RWPE2 (cell line): Measurements from ENCODE around the gene OOSP3.

Source experiments
- ATAC-seq: fragments of 200-7000 bp; cut with Tn5 transposase; 3 replicates; pipeline ENCODE4 v1.9.1; 2021; ENCODE audit warnings: low read depth
- DNase-seq: peaks from one replicate; pipeline ENCODE4 v3.0.0-alpha.2; 2020; ENCODE audit warnings: low spot score
- H3K27ac ChIP-seq: fragments of 450-650 bp; 2 replicates; pipeline ENCODE4 v1.5.1; 2017; ENCODE audit warnings: mild to moderate bottlenecking; ENCODE audit not compliant: poor library complexity, severe bottlenecking
- H3K27me3 ChIP-seq: fragments of 250-450 bp; sonication (Bioruptor Pico); 2 replicates; pipeline ENCODE4 v1.5.1; 2021; ENCODE audit warnings: mild to moderate bottlenecking, moderate library complexity; ENCODE audit not compliant: insufficient read depth, poor library complexity, severe bottlenecking
- H3K36me3 ChIP-seq: fragments of 250-450 bp; sonication (Bioruptor Pico); 2 replicates; pipeline ENCODE4 v1.5.1; 2020; ENCODE audit warnings: low read depth, mild to moderate bottlenecking, moderate library complexity
- H3K4me1 ChIP-seq: fragments of 250-450 bp; sonication (Bioruptor Pico); 2 replicates; pipeline ENCODE4 v1.5.1; 2021; ENCODE audit warnings: mild to moderate bottlenecking, moderate library complexity; ENCODE audit not compliant: insufficient read depth, poor library complexity, severe bottlenecking
- H3K4me3 ChIP-seq: fragments of 250-450 bp; sonication (Bioruptor Pico); 2 replicates; pipeline ENCODE4 v1.5.1; 2021; ENCODE audit warnings: mild to moderate bottlenecking, moderate library complexity; ENCODE audit not compliant: severe bottlenecking
- H3K9me3 ChIP-seq: fragments of 250-450 bp; sonication (Bioruptor Pico); 2 replicates; pipeline ENCODE4 v1.5.1; 2021; ENCODE audit warnings: mild to moderate bottlenecking, moderate library complexity; ENCODE audit not compliant: severe bottlenecking
- CTCF ChIP-seq: fragments of 450-650 bp; IDR thresholded peaks from one replicate; pipeline ENCODE4 v1.5.1; 2017; ENCODE audit warnings: mild to moderate bottlenecking, moderate library complexity; ENCODE audit not compliant: poor library complexity, severe bottlenecking

Gene OOSP3

GRCh38 chr11:59862252-59862651 is 16.3 kb upstream of the OOSP3 start:
- no peaks in the 10 kb centered on the region for H3K27me3 ChIP-seq
- ATAC-seq (no peak), DNase-seq (no peak)
- H3K4me3 ChIP-seq = no peak overlapping the region
- H3K4me1 ChIP-seq = peaks cover 22% of the 10 kb centered on the region
- H3K36me3 ChIP-seq = no peaks in the 10 kb centered on the region
- no peak for TF ChIP-seq CTCF
- H3K27ac ChIP-seq = no peak overlapping the region
- H3K9me3 ChIP-seq = no peaks in the 10 kb centered on the region

- no peak for DNase-seq
- H3K27me3 ChIP-seq = no peaks in the 10 kb centered on the region
- peaks cover 10% of the 10 kb centered on the region for H3K4me1 ChIP-seq
- H3K9me3 ChIP-seq = no peaks in the 10 kb centered on the region
- TF ChIP-seq CTCF = no peak
- peak; percentile 67; the same call in 2 of the 3 replicates for ATAC-seq
- H3K27ac ChIP-seq = no peak overlapping the region
- no peaks in the 10 kb centered on the region for H3K36me3 ChIP-seq
- no peak overlapping the region for H3K4me3 ChIP-seq
These were observed 13.6 kb upstream of the OOSP3 start for GRCh38 chr11:59865031-59865430.

GRCh38 chr11:59866397-59866796 is 12.2 kb upstream of the OOSP3 start, which contains the start of gene TCN1:
TSS of gene TCN1 (minus strand) at chr11:59866487. CDS start at chr11:59866470, 17 bp downstream.
- DNase-seq = no peak
- no peak within 1 kb of the TSS for H3K4me3 ChIP-seq
- peaks cover 10% of the 10 kb centered on the region for H3K4me1 ChIP-seq
- TF ChIP-seq CTCF = no peak
- H3K27me3 ChIP-seq = no peaks in the 10 kb centered on the region
- H3K36me3 ChIP-seq = no peaks in the 10 kb centered on the region
- no peak within 1 kb of the TSS for H3K27ac ChIP-seq
- no peaks in the 10 kb centered on the region for H3K9me3 ChIP-seq
- ATAC-seq = no peak

- Histone ChIP-seq H3K36me3 (no peaks in the 10 kb centered on the region), H3K4me3 (no peak overlapping the region), H3K4me1 (peaks cover 10% of the 10 kb centered on the region), H3K27ac (no peak overlapping the region), H3K27me3 (no peaks in the 10 kb centered on the region), H3K9me3 (no peaks in the 10 kb centered on the region)
- TF ChIP-seq CTCF = no peak
- DNase-seq (no peak), ATAC-seq (no peak)
These were observed 11.7 kb upstream of the OOSP3 start for GRCh38 chr11:59866836-59867235.

GRCh38 chr11:59867946-59868345 is 10.6 kb upstream of the OOSP3 start:
- no peak for ATAC-seq
- Histone ChIP-seq H3K27ac (no peak overlapping the region), H3K4me3 (no peak overlapping the region), H3K27me3 (no peaks in the 10 kb centered on the region), H3K36me3 (no peaks in the 10 kb centered on the region), H3K9me3 (no peaks in the 10 kb centered on the region), H3K4me1 (peaks cover 10% of the 10 kb centered on the region)
- TF ChIP-seq CTCF = no peak
- no peak for DNase-seq
